T follicular helper cell (primary cell): Measurements from ENCODE around the gene KRT40.

Experiments
- DNase-seq: peaks from one replicate; pipeline ENCODE4 v3.0.0-alpha.2; 2020; ENCODE audit warnings: low read depth

KRT40 gene

GRCh38 chr17:40952154-40952553, 32.0 kb downstream of the KRT40 start:
- DNase-seq: no peak

GRCh38 chr17:40951011-40951622, 33.0 kb downstream of the KRT40 start:
- DNase-seq: no peak

- no peak for DNase-seq
Observed at GRCh38 chr17:40950176-40950575, 34.0 kb downstream of the KRT40 start.

- DNase-seq: no peak
Observed at GRCh38 chr17:40949418-40949817, 34.7 kb downstream of the KRT40 start.

GRCh38 chr17:40947929-40948328, 36.2 kb downstream of the KRT40 start:
- DNase-seq: no peak

GRCh38 chr17:40945414-40945813, 38.7 kb downstream of the KRT40 start:
- no peak for DNase-seq

GRCh38 chr17:40944531-40944930, 39.6 kb downstream of the KRT40 start:
- DNase-seq: no peak

- no peak for DNase-seq
Observed at GRCh38 chr17:40942553-40942952, 41.6 kb downstream of the KRT40 start.

- DNase-seq: no peak
Observed at GRCh38 chr17:40940266-40940665, 43.9 kb downstream of the KRT40 start.

- no peak for DNase-seq
Observed at GRCh38 chr17:40938981-40939380, 45.1 kb downstream of the KRT40 start.

GRCh38 chr17:40937384-40937819, 46.7 kb downstream of the KRT40 start, which contains the start of gene KRT23:
Gene KRT23 (minus strand): TSS chr17:40937646. CDS start chr17:40936603, 1,043 bp downstream.
- DNase-seq: no peak

GRCh38 chr17:40936976-40937375, 47.1 kb downstream of the KRT40 start:
- DNase-seq: no peak

GRCh38 chr17:40936437-40936971, 47.6 kb downstream of the KRT40 start:
- DNase-seq: no peak

GRCh38 chr17:40935624-40936023, 48.5 kb downstream of the KRT40 start:
- no peak for DNase-seq

GRCh38 chr17:40932608-40933007, 51.5 kb downstream of the KRT40 start:
- no peak for DNase-seq

- no peak for DNase-seq
Observed at GRCh38 chr17:40931311-40931710, 52.8 kb downstream of the KRT40 start.
